HG03378 (cell line): ENCODE measurements around the gene XXYLT1.
"Not testable (repeated sequence)": the region's sequence is repeated elsewhere in the genome, so short reads cannot be mapped to it uniquely, and the experiment has no call there.

Experiments
- ATAC-seq: cut with Tn5 transposase; IDR thresholded peaks from one replicate; pipeline ENCODE4 v1.9.1; 2021; ENCODE audit warnings: mild to moderate bottlenecking, moderate library complexity; ENCODE audit not compliant: unreplicated experiment

The XXYLT1 gene

DNA sequence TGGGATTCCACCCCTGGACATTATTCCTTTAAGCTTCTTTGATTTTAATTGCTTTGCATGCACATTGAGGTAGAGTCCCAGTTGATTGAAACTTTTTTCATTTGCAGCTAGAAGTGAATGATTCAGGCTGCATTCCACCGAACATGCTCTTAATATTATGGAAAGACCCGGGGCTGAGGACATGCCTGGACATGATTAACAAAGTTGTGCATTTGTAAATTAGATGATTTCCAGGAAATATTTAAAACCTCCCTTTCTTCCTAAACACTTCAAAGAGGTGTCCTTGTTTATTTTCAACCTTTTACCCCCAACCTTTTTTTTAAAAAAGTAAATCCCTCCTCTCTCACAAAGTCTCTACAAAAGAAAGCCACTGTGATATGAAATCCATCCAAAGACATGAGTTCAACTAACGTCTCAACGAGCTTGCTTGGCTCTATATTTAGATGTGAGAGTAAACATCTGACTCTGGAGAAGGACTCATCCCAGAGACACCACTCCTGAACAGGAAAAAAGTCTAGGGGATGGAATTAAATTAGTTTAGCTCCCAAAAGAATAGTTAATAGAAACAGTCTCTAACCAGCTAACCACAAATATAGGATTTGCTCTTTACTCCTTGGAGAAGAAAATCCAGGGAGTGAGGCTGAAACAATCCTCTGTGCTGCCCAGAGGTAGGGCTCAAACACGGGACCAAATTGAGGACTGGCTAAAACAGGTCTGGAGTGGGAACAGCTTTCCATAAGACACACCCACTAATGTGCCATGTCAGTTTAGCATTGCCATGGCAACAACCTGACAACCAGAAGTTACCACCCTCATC lies 83.1 kb downstream of the XXYLT1 start:
- no peak for ATAC-seq

GRCh38 chr3:195186710-195187047 lies 84.3 kb downstream of the XXYLT1 start:
- not testable (repeated sequence) for ATAC-seq

DNA sequence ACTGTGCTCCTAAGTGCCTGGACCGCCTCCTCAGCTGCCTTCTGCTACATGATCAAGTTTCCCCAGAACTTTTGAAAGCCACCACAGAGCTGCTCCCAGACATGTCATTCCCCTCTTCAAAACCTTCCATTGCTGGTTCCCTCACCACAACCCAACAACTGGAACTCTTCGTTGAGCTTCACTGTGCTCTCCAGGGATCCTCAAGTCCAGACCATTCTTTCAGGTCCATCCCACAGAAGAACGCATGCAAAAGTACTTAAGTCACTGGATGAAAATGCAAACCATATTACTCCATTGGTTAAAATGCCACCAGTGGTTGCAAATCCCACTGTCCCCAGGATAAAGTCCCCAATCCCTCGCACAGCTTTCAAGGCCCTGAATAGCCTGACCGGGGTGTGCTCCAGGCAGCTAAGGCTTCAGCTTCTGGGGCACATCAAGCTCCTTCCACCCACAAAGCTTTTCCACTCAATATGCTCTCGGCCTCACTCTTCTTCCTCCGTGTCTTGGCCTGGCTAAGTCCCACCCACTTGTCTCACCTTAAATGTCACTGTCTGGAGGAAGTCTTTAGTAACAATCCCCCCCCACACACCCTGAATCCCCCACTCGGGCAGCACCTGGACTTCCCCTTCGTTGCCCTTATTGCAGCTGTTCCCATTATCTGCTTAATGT lies 84.8 kb downstream of the XXYLT1 start:
- no peak for ATAC-seq

GRCh38 chr3:195185583-195185982 lies 85.4 kb downstream of the XXYLT1 start:
- no peak for ATAC-seq

DNA sequence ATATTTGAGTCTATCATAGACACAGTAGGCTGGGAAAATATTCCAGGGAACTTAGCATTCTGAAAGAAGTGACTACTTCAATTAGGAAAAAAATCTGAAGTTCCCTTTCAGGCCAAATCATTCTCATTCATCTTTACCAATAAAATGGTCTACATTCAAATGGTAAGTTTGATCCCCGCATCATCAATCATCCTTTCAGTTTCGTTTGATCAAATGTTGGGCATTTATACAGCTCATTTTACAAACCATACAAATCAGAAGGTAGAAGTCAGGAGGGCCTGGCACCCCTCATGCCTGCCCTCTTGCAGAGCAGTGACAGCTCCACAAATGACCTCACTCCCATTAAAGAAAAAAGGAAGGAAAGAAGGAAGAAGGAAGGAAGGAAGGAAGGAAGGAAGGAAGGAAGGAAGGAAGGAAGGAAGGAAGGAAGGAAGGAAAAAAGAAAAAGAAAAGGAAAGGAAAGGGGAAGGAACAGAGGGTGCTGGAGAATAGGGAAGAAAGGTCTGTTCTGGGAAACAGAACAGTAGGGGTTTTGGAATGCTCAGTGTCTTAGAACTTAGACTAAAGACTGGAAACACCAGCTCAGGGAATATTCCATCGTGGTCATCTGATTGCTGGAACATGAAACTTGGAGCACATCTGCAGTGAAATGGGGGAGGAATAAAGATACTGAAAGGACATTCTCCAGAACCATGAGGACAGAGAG lies 86.1 kb downstream of the XXYLT1 start:
- no peak for ATAC-seq

GRCh38 chr3:195183071-195183776 lies 87.7 kb downstream of the XXYLT1 start:
- ATAC-seq, result no peak

DNA sequence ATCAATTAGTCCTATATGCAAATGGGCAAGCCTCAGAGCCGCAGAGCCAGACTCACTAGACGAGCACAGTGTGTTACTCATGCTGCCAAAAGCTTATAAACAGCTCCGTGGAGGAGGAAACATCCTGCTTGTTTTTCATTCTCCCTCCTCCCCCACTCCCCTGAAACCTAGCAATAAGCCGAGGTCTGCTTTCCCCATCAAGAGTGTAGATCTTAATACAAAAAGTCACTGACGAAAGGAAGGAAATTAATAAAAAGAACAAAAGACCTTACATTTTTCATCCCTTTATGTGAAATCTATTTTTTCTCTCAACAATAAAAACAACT lies 88.5 kb downstream of the XXYLT1 start:
- no peak for ATAC-seq

- ATAC-seq, result no peak
Measured at GRCh38 chr3:195181741-195182469, 89.1 kb downstream of the XXYLT1 start.

DNA sequence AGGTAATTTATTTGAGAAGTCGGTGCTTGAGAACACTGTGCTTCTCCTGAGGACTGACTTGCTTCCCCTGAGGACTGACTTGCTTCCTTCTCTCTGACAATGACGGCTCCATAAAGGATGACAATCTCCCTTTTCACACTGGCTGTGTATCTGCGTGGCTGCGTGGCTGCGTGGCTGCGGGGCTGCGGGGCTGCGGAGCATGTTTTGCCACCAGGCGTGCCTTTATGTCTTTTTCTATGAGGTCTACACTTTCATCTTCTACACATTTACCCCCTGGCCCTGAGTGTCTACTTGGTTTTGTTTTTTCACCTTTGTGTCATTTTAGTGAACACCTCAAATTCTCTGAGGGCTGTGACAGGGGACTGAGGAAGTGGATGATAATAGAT lies 89.9 kb downstream of the XXYLT1 start:
- ATAC-seq, result no peak

- no peak for ATAC-seq
Measured at GRCh38 chr3:195180490-195181112, 90.4 kb downstream of the XXYLT1 start.

DNA sequence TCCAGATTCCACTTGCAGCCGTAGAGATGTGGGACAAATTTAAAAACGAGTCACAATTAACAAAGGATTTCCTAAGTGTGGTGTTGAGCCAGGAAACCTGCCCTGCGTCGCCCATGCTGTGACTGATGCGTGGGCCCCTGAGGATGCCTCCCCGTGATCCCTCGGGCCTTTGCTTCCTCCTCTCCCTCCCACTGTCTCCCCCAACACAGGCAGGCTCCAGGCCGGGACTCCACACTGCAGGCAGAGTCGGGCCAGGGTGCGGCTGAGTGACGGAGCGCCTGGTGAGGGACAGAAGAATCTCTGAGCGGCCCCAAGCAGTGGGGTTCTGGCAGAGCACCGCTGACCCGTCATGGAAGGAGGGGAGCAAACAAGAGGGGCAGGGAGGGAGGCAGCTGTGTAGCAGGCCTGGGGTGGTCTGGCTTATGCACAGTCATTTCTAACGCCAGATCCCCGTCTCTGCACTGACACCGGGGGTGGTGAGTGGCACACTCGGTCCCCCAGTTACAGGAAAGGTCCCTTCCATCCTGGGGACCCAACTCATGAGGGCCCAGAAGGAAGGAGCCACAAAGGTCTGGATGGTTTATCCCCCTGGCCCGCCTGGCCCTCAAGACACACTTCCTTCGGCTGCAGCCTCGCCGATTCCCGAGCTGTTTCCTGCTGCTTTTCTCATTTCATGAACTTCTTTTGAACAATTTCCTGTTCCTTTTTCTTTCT lies 91.0 kb downstream of the XXYLT1 start:
- no peak for ATAC-seq

GRCh38 chr3:195178124-195178910 lies 92.6 kb downstream of the XXYLT1 start:
- no peak for ATAC-seq

DNA sequence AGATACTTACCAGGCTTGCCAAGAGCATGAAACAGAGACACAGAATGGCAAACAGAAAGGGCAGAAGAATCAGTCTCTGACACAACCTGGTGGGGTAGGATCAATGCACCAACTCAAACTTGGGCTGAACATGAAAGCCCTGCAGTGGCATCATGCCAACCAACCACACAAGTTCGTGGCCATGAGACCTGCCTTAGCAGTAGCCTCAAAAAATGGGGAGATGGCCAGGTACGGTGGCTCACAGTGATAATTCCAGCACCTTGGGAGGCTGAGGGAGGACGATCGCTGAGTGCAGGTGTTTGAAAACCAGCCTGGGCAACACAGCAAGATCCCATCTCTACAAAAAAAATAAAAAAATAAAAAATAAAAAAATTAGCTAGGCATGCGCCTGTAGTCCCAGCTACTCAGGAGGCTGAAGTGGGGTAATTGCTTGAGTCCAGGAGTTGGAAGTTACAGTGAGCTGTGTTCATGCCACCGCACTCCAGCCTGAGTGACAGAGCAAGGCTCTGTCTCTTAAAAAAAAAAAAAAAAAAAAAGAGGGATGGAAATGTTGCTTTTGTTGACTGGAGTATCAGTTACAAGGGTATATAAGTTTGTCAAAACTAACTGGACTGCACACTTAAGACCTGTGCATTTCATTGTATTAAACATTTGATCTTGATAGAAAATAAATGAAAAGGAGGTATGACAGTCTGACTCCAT lies 93.4 kb downstream of the XXYLT1 start:
- no peak for ATAC-seq

DNA sequence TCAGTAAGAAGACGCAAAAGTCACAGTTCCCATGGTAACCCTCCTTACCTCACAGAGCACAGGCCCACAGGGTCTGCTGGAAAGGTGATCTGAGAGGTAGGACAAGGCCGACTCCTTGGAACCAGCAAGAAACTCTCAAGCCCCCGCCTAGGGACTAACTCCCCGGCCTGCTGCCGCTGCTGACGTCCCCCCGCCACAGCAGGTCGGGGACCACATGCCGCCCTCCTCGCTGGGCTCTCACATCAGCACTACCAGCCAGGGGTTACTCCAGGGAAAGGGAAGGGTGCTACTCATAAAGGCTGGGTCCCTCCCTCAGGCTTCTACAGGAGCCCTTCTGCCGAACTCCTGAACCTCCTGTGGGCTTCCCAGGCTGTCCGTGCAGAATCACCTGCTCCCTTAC lies 94.2 kb downstream of the XXYLT1 start:
- no peak for ATAC-seq

DNA sequence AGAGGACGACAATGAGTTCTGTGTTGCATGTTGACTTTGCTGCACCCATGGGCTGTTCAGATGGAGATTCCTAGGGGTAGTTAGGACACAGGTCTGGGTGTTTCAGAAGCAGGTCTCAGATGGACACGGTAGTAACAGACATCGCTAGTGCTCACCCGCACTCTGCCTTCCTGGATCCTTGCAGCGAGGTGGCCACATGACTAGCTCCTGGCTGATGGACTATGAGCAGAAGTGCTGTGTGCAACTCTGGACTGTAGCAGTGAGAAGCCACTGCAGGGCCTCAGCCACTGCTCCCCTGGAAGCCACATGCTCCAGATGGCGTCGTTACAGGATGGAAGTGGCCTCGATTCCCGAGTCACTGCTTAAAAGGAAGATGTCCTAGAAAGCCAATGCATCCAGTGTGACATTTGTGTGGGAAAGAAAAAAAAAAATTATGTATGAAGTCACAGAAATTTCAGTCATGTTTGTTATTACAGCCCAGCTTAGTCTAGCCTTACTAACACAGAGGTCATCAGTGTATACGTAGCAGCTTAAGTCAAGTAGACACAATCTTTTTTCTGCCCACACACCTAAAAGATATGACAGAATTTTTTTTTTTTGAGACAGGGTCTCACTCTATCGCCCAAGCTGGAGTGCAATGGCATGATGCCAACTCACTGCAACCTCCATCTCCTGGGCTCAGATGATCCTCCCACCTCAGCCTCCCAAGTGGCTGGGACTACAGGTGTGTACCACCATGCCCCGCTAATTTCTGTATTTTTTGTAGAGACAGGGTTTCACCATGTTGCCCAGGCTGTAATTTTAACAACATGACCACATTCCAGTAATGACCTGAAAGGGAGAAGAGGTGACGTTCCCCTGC lies 95.3 kb downstream of the XXYLT1 start:
- ATAC-seq, result no peak

DNA sequence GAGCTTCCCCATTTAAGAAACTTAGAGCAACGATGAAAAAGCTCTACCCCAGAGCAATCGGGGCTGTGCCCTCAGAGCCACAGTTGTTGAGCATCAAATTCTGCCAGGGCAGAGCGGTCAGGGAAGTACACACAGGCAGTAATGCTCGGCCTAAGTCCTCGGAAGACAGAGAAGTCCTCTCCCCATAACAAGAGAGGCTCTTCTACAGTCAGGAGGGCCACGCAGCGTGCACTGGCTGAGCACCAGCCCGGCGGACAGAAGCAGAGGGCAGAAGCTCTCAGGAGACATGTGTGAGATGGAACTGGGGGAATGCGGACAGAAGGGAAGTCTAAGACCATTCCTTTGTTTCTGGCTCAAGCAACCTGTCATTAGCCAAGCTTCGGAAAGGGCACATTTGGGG lies 95.9 kb downstream of the XXYLT1 start:
- no peak for ATAC-seq

GRCh38 chr3:195173657-195174056 lies 97.3 kb downstream of the XXYLT1 start:
- ATAC-seq, result no peak
